ENCODE results near the gene GNAQ. TPM values are rescaled to one million over a fixed set of nuclear protein-coding genes. Genes with fewer than 3 reads are reported as not detected.
"Not testable (repeated sequence)": the region's sequence is repeated elsewhere in the genome, so short reads cannot be mapped to it uniquely, and the experiment has no call there.

Gene GNAQ
- total and polyA plus RNA-seq, 8 donors, result 55.5 to 95.5 (median 62.8) TPM

DNA sequence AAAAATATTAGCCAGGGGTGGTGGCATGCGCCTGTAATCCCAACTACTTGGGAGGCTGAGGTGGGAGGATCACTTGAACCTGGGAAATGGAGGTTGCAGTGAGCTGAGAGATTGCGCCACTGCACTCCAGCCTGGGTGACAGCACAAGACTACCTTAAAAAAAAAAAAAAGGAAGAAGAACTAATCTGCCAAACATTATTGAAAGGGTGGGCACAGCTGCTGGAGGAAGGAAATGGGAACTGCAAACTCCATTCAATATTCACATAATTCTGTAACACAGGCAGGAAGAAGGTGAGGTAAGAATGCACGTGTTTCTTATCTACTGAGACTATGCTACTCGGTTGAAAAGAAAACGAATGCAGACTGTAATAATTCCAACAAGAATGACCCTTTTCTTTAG, 262.4 kb downstream of the GNAQ start:
- no peaks in the 10 kb centered on the region for H3K36me3 ChIP-seq
- H3K27ac ChIP-seq, result peak overlapping the region in 1 of 2 donors; percentile 53
- DNase-seq, result no peak
- H3K27me3 ChIP-seq, result no peaks in the 10 kb centered on the region
- peak; percentile 40 for ATAC-seq
- H3K4me3 ChIP-seq, result no peak overlapping the region
- intact Hi-C loops (cut with DNase I), result no loop called here
- TF ChIP-seq, protein P1, sequence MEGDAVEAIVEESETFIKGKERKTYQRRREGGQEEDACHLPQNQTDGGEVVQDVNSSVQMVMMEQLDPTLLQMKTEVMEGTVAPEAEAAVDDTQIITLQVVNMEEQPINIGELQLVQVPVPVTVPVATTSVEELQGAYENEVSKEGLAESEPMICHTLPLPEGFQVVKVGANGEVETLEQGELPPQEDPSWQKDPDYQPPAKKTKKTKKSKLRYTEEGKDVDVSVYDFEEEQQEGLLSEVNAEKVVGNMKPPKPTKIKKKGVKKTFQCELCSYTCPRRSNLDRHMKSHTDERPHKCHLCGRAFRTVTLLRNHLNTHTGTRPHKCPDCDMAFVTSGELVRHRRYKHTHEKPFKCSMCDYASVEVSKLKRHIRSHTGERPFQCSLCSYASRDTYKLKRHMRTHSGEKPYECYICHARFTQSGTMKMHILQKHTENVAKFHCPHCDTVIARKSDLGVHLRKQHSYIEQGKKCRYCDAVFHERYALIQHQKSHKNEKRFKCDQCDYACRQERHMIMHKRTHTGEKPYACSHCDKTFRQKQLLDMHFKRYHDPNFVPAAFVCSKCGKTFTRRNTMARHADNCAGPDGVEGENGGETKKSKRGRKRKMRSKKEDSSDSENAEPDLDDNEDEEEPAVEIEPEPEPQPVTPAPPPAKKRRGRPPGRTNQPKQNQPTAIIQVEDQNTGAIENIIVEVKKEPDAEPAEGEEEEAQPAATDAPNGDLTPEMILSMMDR (IDR thresholded peaks at IDR 0.05), result no peak
- peaks cover 0 to 15% of the 10 kb centered on the region in 2 donors for H3K4me1 ChIP-seq
- no peaks in the 10 kb centered on the region for H3K9me3 ChIP-seq

DNA sequence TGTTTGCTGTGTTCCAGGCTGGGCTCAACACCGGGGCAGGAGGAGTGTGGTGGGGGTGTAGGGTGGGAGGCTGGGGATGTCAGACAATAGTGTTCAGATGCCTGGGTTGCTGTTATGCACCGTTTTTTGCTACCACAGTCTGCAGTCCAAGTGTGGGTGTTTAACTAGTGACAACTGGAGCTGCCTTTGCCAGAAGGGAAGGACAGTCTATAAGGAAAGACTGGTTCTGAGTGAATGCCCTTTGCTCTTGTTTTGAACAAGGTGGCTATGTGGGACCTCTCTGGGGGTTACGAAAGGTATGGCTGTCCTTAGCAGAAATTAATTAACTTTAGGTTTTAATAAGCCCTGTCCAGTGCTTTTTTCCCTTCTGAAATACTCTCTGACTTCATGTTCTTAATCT, 265.0 kb downstream of the GNAQ start:
- DNase-seq, result no peak
- intact Hi-C loops (cut with DNase I), result no loop called here
- TF ChIP-seq, protein P1 (IDR thresholded peaks at IDR 0.05), result no peak

DNA sequence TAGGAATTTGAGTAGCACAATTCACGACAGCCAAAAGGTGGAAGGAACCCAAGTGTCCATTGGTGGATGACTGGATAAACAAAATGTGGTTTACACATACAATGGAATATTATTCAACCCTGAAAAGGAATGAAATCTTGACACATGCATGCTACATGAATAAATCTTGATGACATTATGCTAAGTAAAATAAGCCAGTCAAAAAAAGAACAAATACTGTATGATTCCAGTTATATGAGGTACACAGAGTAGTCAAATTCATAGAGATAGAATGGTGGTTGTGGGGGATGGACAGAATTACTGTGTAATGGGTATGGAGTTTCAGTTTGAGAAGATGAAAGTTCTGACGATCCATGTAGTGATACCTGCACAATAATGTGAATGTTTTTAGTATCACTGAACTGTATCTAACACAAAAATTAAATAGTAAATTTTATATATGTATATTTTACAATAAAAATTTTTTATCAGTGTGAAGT, 265.8 kb downstream of the GNAQ start:
- Histone ChIP-seq H3K36me3 (no peaks in the 10 kb centered on the region), H3K4me1 (peaks cover 0 to 11% of the 10 kb centered on the region in 2 donors)
- TF ChIP-seq, protein P1 (IDR thresholded peaks at IDR 0.05), result no peak

More for the DNA sequence above, 265.0 kb downstream of the GNAQ start:
- Histone ChIP-seq H3K9me3 (no peaks in the 10 kb centered on the region), H3K27me3 (no peaks in the 10 kb centered on the region), H3K27ac (no peak overlapping the region), H3K36me3 (no peaks in the 10 kb centered on the region), H3K4me3 (no peak overlapping the region), H3K4me1 (peaks cover 0 to 11% of the 10 kb centered on the region in 2 donors)
- no peak for ATAC-seq

DNA sequence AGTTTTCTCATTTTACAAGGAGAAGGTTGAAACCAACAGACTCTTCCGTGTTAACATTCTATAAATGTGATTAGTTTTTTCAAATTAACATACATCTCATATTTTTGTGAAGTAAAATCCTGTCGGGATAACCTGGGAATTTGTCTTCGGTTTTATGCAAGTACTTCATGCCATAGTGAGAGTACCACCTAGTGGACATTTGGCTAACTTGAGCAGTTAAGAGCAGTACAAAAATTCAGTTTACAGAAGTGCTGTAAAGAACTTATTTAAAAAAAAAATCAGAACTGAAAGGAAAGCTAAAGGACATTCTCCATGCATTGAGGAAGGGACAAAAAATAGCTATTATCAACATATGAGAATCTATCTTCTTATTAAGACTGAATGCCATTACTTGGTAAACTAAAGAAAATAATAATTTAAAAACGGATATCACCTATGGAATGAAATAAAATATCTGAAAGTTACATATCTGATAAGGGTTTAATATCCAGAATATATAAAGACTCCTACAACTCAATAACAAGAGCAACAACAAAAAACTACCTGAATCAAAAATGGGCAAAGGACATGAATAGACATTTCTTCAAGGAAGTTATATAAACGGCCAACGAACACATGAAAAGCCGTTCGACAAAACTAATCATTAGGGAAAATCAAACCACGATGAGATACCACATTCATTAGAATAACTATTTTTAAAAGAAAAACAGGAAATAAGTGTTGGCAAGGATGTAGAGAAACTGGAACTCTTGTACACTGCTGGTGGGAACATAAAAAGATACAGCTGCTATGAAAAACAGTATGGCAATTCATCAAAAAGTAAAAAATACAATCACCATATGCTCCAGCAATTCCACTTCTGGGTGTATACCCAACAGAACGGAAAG, 266.5 kb downstream of the GNAQ start:
- TF ChIP-seq, protein P1 (IDR thresholded peaks at IDR 0.05), result peak; percentile 43 to 56
- Histone ChIP-seq H3K27me3 (no peaks in the 10 kb centered on the region), H3K27ac (no peak overlapping the region), H3K36me3 (no peaks in the 10 kb centered on the region), H3K9me3 (no peaks in the 10 kb centered on the region), H3K4me1 (peaks cover 0 to 11% of the 10 kb centered on the region in 2 donors), H3K4me3 (no peak overlapping the region)
- no peak for DNase-seq
- intact Hi-C loops (cut with DNase I), result no loop called here
- peak; percentile 65 for ATAC-seq

More for the DNA sequence above, 265.8 kb downstream of the GNAQ start:
- intact Hi-C loops (cut with DNase I), result no loop called here
- Histone ChIP-seq H3K27me3 (no peaks in the 10 kb centered on the region), H3K27ac (no peak overlapping the region), H3K9me3 (no peaks in the 10 kb centered on the region), H3K4me3 (no peak overlapping the region)
- DNase-seq (no peak), ATAC-seq (no peak)

DNA sequence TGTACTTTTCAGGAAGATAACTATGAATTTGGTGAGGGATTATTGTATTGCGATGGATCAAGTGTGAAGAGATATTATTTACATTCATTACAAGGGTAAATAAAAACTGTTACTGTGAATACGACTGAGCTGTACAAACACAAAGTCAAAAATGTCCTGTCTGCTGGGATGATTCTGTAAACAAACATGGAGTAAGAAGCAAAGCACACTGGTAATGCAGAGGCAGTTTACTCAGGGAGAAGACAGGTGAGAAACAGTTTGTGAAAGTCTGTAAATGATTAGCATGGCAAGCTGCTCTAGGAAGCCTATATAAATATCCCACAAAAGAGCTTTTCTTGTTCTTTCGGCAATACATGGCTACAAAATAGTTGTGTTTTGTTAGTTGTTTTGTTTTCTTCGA, 268.0 kb downstream of the GNAQ start:
- no peaks in the 10 kb centered on the region for H3K36me3 ChIP-seq
- ATAC-seq (peak; percentile 50), DNase-seq (no peak)
- no peaks in the 10 kb centered on the region for H3K4me1 ChIP-seq
- peak overlapping the region in 1 of 2 donors; percentile 16 for H3K27ac ChIP-seq
- intact Hi-C loops (cut with DNase I), result no loop called here
- H3K27me3 ChIP-seq, result no peaks in the 10 kb centered on the region
- TF ChIP-seq, protein P1 (IDR thresholded peaks at IDR 0.05), result no peak
- H3K9me3 ChIP-seq, result no peaks in the 10 kb centered on the region
- H3K4me3 ChIP-seq, result no peak overlapping the region

DNA sequence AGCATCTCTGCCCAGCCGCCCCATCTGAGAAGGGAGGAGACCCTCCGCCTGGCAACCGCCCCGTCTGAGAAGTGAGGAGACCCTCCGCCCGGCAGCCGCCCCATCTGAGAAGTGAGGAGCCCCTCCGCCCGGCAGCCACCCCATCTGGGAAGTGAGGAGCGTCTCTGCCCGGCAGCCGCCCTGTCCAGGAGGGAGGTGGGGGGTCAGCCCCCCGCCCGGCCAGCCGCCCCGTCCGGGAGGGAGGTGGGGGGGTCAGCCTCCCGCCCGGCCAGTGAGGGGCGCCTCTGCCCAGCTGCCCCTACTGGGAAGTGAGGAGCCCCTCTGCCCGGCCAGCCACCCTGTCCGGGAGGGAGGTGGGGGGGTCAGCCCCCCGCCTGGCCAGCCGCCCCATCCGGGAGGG, 270.7 kb downstream of the GNAQ start:
- DNase-seq; H3K4me3 ChIP-seq; H3K27me3 ChIP-seq; H3K36me3 ChIP-seq; ATAC-seq; H3K4me1 ChIP-seq; intact Hi-C loops (cut with DNase I); H3K9me3 ChIP-seq; H3K27ac ChIP-seq: not testable (repeated sequence)
